DMS53 treated with DMSO at 0.1 percent for 48 hours (cell line): Measurements from ENCODE around the gene CCDC9B.

Experiments used
- DNase-seq: peaks from one replicate; lab custom pipeline; 2025; ENCODE audit not compliant: unreplicated experiment; lab: John Stamatoyannopoulos, UW

The CCDC9B gene

DNA sequence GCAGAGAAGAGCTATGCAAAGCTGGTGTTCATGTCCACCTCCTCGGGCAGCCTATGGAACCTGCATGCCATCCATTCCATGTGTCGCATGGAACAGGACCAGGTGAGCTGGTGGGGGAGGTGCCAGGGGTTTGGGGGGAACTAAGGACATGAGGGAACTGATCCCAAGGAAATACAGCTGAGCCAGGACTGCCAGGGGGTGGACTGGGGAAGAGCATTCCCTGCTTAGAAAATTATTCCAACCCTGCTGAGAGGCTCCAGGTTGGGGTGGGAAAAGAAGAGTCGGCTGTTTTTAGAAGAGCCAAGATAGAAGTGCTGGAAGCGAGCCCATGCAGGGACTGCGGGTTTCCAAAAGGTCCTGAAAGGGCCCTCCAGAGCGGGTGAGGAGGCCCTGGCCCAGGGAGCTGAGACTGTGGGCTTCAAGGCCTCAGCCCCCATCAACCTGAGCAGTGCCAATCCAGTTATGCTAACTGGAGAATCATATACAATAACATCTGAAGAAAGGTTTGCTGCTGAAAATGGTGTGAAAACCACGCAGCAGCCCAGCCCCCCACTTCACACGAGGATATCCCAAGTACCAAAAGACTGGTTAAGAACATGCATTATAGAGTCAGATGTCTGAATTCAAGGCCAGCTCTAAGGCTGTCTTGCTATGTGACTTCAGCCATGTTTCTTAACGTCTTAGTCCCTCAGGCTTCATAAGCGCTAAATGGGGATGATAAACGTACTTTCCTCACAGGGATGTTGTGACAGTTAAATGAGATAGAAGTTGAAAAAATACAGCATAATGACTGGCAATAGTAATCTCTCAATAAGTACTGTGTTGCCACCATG is 25.1 kb upstream of the CCDC9B start:
- DNase-seq = no peak

DNA sequence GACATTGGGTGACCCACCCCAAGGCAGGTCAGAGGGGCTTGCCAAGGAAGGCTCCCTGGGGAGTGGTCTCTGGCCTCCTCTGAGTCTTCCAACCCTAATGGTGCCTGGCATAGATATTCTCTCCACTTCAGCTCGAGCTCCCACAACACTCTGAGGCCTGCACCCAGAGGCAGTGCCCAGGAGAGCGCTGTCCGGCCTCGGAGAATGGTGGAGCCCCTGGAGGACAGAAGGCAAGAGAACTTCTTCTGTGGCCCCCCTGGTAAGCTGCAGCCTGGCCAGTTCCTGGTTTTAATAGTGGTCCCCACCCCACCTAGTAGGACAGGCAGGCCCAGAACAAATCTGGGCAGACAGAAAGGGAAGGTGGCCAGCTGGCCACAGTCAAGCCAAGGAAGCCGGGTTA is 24.3 kb upstream of the CCDC9B start:
- DNase-seq = no peak

DNA sequence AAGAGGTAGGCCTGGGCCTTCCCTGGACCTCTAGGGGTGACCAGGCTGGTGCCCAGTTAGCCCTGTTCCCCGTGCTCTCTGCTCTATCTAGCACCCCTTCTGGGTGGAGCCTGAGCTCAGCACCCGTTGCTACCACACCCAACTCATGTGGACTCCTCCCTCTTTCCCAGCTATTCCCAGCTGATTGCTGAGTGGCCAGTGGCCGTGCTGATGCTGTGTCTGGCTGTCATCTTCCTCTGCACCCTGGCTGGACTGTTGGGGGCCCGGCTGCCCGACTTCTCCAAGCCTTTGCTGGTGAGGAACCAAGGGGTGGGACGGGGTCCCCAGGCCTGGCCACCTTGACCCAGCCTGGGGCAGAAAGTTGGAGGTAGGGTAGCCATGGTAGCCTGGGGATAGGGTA is 23.5 kb upstream of the CCDC9B start:
- no peak for DNase-seq

DNA sequence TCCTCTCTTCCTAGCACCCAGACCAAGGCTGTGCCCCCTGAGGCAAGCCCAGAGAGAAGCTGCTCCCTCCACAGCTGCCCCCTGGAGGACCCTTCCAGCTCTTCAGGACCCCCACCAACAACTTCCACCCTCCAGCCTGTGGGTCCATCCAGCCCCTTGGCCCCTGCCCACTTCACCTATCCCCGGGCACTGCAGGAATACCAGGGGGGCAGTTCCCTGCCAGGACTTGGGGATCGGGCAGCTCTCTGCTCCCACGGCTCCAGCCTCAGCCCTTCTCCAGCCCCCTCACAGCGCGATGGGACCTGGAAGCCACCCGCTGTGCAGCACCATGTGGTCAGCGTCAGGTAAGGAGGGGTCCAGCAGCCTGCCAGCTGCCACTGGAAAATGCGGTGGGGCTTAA is 22.9 kb upstream of the CCDC9B start:
- DNase-seq = no peak

DNA sequence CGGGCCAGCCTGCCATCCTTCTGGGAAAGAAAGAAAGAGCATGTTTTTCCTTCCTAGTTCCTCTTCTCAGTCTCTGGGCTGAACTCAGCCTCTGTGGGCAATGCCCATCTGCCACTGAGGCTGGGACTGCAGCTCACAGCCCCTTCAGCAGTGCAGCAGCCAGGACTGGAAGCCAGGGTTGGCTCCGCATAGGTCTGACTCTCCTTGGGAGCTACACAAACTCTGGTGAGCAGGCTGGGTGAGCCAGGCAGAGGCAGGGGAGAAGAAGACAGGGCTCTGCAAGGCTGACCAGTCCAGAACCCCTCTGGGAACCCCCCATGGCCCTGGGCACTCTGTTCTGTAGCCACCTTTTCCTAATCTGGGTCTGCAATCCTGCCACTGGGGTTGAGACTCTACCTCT is 20.9 kb upstream of the CCDC9B start:
- DNase-seq = no peak

DNA sequence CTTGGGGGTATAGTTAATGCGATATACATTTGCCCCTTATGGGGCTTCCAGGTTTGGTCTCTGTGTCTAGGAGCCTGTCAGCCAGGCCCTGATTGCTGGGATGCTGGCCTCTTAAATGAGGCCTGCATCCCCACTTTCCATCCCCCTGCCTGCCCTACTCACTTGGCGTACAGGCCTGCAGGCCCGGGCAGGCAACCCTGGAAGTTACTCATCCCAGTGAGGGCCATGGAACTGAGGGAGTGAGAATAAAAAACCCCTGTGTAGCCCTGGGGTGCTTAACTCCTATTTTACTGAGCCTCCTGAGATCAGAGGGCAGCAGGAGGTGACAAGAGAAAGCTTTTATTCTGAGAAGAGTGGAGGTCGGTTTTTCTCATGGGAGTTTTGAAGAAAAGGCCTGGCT is 19.3 kb upstream of the CCDC9B start:
- DNase-seq = no peak

DNA sequence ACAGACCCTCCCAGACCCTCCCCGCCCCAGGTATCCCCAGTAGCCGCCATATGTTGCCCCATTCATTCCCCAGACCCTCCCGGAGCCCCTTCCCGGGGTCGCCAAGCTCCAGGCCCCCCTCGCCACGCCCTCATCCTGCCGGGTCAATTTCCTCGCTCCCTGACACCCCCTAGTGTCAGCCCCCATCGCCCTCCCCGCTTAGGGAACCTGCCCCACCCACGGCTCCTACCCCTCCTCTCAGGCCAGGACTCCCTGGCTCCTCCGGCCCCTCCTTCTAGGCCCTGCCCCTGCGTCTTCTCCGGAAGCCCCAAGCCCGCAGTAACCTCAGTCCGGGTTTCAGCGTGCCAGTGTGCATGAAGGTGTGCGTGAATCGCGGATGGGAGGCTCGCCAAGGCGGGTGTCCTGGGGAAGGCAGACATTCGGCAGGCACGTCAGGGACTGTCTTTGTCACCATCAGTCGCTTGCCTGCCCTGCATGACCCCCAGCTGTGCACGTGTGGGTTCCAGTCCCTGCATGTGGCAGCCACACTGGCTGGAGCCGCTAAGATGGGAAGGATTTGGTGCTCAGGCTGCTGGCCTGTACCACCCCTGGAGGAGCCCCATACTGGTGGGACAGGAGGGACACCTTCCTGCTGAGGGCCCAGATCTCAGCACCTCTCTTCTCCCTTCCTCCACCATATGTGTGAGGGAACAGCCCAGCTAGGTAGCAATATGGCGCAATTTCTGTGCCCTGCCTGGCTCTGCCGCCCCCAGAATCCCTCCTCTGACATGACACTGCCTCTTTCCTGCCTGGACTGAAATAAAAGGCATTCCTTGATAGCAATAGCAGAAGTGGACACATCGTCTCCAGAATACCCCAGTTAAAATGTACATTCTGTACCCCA is 18.0 kb upstream of the CCDC9B start:
- DNase-seq = no peak

DNA sequence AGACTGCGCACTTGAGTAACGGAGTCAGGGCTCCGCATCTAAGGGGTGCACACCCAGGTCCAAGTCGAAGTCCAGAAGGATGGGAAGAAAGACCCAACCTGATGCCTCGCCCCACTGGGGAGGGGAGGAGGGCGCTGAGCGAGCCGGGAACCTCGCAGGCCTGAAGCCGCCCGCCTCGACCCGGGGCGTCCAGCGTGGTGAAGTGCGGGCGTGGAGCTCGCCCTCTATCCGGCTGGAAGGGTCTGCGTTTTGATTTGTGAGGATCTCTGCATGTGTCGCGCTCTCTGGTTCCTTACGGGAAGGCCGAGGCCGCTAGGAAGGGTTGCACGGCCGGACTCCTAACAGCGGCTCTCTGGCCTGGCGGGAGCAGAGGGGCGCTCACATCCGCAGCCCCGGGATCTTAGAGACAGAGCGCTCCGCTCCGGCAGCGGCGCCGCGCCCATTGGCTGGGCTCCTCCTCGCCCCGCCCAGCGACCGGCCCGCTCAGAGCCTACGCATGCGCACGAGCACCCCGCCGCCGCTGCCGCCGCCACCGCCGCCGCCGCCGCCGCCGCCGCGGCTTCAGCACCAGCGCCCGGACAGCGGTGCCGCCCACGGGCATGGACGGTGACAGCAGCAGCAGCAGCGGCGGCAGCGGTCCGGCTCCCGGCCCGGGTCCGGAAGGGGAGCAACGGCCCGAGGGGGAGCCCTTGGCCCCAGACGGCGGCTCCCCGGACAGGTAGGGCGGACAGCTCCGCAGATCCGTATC is 17.2 kb upstream of the CCDC9B start, which contains the start of gene DISP2:
TSS of gene DISP2 (plus strand) at position 497 of the 748 bp plus-strand sequence. CDS start at position 600, 103 bp downstream.
- peak; percentile 66 for DNase-seq

DNA sequence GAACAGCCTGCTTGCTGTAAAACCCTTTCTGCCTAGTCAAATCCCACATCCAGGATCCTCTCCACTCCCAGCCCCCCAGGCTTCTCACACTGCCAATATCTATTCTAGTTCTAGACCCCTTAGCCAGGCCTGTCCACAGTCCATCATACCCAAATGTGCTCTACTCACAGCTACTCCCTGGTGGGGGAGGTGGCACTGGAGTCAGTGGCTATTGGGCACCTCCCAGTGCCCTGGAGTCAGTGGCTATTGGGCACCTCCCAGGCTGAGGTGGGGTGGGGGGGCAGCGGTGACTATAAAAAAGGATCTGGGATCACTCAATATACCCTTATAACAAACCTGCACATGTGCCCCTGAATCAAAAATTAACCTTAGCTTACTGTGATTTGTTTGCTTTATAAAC is 16.5 kb upstream of the CCDC9B start:
- no peak for DNase-seq

DNA sequence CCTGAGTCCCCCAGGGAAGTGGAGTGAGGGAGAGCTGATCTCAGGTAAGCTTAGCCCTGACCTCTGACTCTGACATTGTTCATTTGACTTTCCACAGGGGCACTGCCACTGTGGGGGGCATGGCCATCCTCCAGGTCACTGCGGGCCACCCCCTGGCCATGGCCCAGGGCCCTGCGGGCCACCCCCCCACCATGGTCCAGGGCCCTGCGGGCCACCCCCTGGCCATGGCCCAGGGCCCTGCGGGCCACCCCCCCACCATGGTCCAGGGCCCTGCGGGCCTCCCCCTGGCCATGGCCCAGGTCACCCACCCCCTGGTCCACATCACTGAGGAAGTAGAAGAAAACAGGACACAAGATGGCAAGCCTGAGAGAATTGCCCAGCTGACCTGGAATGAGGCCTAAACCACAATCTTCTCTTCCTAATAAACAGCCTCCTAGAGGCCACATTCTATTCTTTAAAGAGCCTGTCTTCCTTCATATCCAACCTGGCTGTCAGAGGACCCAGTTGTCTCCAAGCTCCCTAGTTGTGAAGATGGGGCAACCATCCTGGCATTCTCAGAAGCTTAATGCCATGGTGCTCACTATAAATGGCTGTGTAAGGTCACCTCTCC is 15.3 kb upstream of the CCDC9B start:
- DNase-seq = no peak

DNA sequence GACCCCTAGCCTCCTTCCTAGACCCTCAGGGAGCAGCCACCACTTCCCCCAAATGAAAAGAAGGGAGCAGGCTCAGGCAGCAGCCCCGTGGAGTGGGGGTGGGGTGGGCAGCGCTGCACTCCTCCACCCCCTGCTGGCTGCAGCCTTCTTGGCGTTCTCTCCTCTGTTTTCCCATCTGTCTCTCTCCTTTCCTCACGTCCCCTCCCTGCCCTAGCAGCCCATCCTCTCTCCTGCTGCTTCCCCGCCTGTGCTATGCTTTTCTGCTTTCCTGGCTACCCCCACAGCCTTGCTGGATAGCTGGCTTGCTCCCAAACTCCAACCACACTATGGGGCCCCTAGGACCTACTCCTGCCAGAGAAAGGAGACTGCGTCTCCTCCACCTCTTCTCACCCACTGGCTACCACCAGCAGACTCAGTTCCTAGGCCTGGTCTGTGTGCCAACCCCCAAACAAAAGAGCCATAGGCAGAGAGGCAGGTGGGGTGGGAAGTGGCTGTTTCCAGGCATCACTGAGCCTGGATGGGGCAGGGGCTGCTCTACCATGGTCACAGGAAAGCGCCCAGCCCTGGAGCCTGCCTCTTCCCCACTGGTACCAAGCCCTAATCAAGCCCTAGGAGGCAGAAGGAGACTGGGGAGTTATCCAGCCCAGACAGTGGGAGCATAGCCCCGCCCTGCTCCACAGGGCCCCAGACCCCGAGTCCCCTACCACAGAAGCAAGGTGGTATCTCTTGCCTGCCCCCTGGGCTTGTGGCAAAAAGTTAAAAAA is 13.9 kb upstream of the CCDC9B start:
- no peak for DNase-seq

DNA sequence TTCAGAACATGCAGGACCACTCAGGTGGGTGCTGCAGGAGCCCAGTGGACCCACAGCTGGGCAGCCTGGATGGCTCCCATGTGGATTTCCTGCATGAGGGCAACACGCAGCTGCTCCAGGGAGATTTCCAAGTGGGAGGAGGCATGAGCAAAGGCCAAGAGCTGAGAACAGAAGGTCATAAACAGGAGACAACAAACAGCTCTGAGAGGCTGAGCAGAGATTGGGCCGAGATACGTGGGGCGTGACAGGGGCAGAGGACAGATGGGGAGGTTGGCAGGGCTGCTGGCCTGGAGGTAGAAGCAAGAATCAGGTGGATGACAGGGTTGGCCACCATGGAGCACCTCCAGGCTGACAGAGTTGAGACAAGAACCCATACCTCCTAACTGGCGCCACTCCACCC is 13.0 kb upstream of the CCDC9B start:
- no peak for DNase-seq

DNA sequence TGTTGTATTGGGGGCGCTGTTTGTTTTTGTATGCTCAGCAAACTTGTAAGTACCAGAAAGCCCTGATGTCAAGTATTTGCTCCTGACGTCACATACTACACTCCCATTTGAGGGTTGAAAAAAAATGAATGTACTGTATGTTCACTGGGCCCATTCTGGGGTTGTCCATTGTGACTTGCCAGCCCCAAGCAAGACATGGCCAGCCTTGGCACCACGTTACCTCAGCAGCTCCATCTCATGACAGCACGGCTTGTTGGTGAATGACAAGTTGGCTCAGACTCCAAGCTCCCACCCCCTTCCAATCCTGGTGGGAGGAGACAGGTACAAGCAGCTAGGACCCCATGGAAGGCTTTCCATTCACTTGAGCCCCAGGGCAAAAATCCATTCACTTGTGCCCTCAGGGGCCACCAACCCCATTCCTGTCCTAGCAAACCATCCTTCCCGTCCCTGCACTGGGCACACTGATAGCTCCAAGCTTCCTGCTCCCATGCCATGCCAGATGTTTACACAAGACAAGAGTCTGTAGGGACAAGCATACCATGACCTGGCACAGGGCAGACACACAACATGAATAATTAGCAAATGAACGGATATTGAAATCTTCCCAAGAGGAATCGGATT is 11.7 kb upstream of the CCDC9B start:
- DNase-seq = no peak

DNA sequence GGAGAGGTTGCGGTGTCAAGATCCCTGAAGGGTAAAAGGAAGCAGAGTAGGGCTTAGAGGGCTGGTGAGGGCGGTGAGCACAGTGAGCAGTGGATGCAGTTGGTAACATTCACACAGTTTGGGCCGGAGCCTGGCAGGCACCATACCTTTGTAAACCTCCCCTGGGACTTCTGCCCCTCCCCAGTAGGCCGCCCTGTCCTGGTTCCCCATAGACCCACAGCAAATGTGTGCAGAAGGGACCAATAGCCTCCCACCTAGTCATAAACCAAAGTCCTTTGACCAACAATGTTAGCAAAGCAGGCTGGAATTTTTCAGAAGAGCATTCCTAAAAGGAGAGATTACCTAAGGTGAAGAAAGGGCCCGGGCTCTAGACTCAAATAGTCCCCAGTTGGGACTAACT is 8.4 kb upstream of the CCDC9B start:
- DNase-seq = no peak

DNA sequence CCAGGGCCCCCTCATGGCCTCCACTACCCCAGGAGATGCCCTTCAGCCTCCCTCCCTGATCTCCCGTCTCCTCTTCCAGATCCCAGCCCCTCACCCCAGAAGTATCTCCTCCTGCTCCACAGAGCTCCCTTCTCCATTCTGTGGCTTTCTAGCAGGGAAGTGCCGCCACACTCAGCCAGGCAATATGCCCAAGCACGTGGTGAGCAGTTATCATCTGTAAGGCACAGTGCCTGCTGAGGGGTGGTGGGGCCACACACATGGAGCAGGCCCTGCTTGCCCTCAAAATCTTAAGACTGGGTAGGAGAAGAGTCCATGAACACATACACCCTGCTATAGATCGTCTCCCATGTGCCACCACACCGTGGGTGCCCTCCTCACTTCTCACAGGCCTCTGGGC is 7.7 kb upstream of the CCDC9B start:
- no peak for DNase-seq

DNA sequence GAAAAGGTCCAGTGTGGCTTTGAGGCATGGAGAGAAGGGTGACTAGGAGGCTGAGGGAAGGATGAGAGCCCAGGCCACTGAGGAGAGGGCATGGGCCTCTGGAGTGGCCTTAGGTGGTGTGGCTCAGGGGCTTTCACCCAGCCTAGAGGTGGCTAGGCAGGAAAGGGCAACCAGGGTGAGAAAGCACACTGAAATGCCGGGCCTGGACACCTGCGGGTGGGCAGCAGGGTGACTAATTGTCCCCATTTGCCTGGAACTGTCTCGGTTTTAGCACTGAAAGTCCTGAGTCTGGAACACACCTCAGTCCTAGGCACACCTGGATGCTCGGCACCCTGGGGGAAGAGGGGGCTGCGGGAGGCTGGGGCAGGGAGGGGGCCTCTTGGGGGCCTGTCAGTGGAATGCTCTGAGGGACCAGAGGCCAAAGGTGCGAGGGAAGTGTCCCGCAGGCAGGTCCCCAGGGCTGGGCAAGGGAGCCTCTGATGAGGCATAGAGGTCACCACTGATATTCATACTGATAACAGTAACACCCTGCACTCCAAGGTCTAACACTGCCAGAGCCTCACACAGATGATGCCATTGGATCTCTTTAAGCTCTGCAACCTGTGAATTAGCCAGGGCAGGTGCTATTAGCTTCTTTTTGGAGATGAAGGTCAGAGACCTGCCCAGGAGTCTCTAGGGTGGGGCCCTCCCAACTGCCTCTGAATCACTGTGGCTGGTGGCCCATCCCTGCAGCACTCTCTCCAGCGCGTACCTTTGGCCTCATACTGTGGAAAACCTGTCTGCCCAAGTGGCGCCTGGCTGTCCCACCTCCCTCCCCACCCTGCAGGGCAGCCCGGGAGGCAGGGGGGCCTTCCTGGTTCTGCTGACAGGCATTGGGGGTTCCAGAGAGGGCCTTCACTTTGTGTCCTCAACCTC is 7.1 kb upstream of the CCDC9B start:
- DNase-seq = no peak

DNA sequence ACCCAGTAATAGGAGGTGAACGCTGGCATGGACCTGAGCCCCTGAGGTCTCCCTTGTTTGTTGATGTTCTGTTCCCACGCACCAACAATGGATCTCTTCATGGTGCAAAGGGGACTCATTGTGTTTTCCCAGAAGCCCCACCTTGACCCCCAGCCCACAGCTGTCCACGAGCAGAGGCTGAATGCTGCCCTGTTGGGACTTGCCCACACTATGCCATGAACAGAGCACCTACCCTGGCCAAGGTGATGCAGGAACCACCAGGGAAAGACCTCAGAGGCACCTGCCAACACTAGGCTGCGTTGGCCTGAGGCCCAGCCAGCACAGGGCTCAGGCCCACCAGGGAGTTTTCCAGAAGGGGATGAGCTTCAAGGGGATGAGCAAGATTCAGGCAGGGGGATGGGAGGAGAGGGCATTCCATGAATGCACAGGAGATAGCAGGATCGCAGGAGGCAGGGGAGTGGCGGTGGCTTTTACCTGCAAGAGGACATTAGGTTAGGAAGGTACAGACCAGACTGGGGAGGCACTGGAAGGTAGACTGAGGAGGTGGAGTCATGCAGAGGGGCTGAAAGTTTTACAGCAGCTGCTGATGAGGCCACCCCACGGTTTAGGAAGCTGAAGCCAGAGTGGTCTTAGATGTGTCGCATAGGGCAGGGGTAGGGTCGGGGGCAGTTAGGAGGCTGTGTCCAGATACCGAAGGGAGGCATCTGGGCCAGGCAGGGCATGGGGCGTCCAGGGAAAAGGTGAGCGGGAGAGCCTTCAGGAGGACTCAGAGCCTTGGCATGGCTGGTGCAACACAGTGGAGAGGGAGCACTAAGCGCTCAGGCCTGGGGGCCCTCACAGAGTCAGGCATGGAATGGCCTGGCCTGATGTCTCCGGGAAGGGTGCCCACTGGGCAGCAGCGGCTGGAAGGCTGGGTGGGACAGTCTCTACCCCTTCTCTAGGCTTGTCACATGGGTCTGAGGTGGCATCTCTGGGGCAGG is 6.1 kb upstream of the CCDC9B start:
- DNase-seq = no peak
